M059J (cell line): Measurements from ENCODE around the gene PCBP4. TPM values are rescaled to one million over a fixed set of nuclear protein-coding genes. Genes with fewer than 3 reads are reported as not detected.

Experiments used
- DNase-seq: peaks from one replicate; pipeline ENCODE4 v3.0.0-alpha.2; 2012; ENCODE audit warnings: low read depth
- total RNA-seq: library from RNA; depleted of rRNA; stranded (reverse); fragments of >200 nt; shearing (Covaris generic); gene quantifications from 2 replicates; pipeline ENCODE4 v1.2.3, GENCODE V29; 2014; rRNA removed

Gene PCBP4
- 14.7 and 45.1 TPM in 2 replicates for total RNA-seq

DNA sequence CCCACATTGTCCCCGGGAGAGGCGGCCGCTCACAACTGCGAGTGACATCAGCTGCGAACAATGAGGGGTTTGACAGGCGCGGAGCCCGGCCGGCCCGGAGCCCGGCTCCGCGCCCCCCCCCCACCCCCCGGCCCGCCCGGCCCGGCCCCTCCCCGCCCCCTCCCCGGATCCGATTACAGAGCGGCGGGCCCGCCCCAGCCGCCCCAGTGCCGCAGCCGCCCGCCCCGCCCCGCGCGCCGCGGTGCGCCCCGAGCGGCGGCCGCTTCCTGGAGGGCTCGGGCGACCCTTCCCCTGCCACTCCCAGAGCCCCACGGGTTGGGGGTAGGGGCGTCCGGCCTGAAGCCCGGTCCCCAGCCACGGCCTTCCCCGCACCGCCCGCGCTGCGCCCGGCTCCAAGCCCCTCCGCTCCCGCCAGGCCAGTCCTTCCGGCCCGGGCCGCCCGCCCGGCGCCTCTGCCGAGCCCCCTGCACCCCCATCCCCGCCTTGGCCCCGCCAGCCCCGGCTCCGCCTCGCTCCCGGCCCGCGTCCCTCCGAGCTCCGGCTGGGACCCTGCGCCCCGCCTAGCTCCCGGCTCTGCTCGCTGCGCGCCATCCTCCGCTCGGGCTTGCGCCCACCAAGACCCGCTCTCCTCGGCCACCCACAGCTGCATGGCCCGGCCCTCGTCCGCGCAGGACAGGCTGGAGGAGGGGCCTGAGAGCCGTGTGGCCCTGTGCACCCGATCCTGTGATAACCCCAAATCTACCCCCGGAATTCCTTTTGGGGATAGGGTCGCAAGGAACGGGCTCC, at the start of gene PCBP4:
PCBP4 (minus strand) TSS at position 71 of the 786 bp plus-strand sequence. CDS start 6,214 bp downstream, outside the sequence.
- DNase-seq = peak; percentile 53

DNA sequence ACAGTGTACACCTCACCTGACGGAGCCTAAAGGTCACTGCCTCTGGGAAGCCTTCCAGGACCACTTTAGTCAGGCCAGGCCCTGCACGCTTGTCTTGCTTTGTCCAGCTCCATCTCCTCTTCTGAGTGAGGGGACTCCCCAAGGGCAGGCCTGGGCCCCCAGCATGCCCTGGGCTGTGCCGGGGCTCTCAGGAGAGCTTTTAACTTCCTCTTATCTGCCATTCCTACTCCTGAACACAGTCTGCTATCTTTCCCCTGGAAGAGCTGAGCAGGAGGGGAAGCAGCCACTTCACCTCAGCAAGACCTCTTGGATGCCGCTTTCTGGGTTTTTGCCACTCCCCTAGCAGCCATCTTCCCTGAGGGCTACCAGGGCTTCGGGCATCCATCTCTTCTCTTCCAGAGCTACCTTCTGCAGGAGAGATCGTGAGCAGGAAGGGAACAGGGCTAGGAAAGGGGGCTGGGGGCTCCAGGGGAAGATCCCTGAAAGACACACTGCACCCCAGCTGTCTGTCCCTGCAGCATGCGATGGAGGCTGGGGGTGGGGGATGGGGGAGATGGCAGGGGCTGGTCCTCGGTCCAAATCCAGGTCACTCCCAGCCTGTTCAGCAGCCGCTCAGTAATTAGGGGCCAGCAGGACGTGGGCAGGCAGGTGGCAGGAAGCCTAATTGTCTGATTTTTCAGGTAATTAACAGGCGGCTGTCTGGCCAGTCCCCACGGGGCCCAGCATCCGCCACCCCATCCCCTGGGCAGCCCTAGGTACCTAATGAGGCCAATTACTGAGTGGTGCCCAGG, 48.4 kb upstream of the PCBP4 start:
- DNase-seq = no peak

DNA sequence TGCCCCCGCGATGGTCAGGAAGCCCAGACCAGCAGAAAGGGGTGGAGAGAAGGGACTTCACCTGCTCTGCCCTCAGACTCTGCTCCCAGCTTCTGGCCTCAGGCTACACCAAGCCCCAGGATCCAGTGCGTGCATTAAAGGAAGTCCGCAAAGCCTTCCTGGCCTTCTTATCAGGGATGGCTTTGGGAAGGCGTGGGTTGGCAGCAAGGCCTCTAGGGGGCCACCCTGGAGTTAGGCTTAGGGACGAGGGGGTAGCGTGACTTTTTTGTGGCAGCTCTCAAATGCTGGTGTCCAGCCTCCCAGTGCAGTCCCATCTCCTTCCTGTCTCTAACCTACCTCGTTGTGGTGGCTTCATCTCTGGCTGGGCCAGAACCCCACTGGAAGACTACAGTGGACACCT, 47.4 kb upstream of the PCBP4 start:
- DNase-seq = peak; percentile 18

DNA sequence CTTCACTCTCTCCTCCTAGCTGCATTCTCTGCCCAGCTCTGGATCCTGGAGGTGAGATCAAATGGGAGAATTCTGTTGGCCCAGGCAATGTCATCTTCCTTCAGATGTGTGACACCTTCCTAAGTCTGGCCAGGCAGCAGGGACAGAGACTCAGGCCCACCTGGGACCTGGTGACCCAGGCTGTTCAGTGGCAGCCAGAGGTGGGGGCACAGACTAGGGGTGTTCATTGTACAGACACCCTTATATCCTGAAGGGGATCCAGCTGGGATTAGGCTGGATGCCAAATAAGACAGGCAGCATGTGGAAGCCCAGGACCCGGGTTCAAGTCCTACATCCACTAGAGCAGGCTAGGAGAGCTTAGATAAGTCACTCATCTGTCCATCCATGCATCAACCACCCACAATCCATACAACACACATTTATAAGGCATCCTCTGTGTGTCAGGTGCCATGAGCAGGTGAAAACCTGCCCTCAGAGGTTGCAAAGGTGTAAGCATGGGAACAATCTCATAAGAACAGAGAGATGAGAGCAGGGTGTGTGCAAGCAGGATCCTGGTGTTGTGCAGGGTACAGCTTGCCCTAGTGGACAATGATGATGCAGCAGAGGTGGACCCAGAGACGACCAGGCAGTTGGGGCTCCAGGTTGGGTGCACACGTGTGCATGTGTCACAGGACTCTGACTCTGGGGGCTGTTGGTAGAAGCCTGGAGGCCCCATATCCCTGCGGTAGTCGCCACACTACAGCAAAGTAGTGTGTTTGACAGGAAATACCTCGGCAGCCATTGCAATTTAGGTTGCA, 46.7 kb upstream of the PCBP4 start:
- DNase-seq = no peak

DNA sequence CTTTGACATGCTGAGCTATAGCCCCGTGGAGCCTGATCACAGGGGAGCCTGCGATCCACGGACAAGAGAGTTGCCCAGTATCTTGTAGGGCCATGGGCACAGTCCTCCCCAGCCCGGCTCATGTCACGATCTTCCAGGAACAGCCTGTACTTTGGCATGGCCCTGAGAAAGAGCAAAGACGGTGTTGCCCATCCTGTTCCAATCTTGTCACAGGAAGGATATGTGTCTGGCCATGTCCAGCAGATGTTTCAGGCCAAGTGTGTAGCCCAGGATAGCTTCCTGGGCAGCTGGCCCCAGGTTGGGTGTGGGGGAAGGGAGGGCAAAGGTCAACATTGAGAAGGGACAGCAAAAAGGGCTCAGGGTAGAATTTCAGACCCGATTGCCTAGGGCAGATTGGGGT, 45.4 kb upstream of the PCBP4 start:
- DNase-seq = no peak

DNA sequence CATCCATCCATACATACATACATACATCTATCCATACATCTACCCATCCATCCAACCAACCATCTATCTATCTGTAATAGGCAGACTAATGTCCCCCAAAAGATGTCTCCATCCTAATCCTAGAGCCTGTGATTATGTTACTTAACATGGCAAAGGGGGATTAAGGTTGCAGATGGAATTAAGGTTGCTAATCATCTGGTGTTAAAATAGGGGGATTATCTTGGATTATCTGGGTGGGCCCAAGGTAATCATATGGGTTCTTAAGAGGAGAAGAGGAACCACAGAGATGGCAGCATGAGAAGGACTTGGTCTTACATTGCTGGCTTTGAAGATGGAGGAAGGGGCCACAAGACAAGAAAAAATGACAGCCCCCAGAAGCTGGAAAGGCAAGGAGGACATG, 43.2 kb upstream of the PCBP4 start:
- no peak for DNase-seq

DNA sequence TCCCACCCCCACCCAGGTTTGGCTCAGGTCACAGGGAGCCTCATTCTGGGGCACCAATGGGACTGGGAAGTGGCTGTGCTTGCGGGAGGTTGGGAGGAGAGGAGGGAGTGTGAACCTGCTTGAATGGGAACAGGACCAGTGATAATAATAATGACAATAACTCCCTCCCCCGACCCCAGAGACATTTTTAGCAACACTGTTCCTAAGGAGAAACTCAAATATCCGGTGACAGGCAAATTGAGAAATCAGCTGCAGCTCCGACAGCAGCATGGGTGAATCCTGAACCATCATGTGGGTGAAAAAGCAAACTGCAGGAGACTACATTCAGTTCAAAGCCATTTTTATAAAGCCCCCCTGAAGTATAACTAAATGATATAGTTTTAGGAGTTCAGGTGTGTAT, 40.0 kb upstream of the PCBP4 start:
- no peak for DNase-seq

DNA sequence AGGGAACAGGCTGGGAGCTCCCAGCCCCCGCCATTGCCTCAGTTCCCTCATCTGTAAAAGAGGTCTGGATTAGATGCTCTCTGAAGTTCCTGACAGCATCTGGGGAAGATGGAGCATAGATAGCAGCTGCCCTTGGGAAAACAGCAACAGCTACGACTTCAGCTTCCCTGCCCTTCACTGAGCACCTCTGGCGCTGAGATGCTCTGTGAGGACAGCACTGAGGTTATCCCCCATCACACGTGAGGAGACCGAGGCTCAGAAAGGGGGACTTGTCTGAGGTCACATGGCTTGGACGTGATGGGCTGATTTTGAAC, 39.5 kb upstream of the PCBP4 start:
- DNase-seq = no peak

DNA sequence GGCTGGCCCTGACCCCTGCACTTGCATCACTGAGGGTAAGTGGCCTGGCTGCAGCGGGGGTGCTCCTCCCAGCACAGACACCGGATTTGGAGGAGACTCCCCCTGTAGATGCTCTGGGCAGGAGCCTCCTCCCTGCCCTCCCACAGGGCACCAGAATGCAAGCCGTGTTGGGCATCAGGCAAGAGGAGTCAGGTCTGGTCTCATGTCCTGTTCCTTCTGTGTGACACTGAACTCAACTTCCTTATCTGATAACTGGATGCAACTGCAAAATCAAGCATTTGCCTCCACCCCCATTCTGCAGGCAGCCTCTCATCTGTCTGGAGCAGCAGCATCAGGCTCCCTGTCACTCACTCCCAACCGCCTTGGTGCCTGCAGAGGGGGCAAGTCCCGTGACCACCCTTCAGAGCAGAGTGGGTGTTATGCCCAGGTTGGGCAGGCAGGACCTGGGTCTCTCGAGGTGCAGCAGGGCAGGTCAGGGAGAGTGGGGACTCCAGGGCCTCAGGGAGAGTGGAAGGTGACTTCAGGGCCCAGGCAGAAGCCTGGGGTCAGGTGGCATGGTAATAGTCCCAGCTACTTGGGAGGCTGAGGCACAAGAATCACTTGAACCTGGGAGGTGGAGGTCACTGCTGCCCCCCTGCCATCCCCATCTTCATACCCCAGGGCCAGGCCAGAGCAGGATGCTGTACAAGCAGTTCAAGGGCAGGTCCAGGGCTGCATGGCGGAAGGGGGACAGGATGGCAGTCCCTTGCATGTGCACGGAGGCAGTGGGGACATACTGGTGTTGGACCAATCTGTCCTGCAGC, 39.0 kb upstream of the PCBP4 start:
- no peak for DNase-seq

DNA sequence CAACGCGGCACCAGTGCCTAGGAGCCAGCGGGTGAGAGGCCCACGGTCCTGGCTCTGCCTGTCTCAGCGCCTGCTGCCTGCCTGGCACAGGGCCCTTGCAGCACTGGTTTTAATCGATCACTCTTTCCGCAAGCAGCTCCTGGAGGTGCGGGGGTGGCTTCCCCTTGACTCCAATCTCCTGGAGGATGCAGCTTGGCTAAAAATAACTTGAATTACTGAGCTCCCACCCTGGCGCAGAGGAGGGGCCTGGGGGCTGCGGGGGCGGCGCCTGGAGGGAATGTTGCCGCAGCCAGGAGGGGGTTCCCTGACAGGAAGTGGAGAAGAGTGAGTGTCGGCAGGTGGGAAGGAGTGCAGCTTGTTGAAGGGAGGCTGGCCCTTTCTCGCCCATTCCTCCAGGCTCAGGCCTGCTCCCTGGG, 38.3 kb upstream of the PCBP4 start:
- DNase-seq = no peak

DNA sequence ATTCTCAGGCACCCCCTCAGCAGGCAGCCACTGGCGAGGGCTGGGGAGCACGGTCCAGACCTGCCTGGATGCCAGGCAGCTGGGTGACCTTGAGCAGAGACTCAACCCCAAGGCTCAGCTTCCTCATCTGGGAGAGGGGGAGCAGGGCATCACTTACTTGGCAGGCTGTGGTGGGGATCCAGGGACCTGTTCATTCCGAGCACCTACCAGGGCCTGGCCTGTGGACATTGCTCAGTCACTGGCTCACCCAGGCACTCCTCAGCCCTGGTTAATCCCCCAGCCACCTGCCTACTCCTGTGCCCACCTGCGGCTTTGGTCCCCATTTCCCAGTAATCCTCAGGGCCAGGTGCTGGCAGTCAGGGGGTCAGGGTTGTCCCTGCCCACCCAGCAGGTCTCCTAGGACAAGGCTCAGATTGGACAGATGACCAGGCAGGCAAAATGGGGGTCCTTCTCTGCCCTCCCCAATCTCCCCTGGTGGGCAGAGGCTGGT, 37.7 kb upstream of the PCBP4 start:
- DNase-seq = no peak

DNA sequence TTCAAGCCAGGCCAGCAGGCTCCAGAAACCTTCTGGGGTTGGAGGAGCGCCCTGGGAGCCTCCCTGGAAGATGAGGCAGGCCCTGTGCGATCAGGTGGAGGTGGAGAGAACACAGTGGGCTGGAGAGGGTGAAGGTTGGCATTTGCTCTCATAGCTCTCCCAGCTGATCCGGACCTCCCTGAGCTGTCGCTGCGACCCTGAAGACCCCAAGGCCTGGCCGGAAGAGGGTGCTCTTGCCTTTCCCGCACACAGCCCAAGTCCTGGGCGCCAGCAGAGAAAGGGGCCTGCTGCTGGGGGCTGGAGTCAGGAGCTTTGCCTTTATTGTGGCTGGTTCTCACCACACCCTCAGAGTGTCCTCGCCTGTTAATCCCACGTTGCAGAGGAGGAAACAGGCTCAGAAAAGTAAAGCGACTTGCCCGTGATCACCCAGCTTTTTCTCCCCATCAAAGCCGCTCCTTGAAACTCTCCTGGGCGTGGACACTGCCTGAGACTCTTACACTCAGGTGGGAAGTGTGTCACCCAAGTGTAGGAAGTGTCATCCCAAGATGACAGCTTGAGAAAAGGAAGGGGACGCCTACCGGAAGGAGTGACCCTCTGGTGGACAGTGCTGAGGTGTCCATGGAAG, 37.0 kb upstream of the PCBP4 start:
- no peak for DNase-seq

DNA sequence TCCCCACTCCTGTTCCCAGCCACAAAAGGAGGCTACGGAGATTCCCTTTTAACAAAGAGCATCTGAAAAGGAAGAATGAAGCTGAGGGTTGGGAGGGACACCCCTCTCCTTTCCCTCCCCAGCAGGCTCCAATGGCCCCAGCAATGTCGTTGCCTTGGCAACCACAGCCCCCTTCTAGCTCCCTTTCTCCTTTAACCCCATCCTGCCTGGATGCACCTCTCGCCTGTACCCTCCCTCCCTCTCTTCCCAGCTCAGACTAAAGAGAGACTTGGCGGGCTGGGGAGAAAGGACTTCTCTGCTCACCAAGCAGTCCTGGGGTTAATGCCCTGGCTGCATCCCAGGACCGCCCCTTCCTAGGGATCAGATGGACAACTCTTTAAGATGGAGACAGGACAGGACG, 35.5 kb upstream of the PCBP4 start:
- no peak for DNase-seq

DNA sequence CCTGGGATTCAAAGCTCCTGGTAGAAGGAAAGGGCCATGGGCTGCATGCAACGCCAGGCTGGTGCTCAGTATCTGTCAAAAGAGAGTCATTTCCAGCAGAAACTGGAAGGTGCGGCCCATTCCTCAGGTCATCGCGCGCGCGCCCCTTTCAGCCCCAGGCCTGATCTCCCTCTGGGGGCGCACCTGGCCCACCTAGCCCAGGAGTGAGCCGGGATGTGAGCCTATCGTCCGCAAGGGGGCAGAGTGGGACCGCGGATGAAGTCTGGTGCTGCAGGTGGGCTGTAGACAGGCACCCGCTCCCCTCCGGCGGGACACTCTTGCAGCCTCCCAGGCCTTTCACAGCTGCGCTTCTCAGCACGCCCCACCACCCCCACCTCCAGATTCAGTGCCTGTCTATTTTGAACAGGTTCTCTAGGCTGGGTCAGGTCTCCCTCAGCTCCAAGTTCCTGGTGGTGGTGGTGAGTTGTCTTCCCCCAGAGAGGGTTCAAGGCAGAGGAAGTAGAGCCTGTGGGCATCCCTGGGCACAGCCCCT, 34.3 kb upstream of the PCBP4 start:
- DNase-seq = peak; percentile 51

DNA sequence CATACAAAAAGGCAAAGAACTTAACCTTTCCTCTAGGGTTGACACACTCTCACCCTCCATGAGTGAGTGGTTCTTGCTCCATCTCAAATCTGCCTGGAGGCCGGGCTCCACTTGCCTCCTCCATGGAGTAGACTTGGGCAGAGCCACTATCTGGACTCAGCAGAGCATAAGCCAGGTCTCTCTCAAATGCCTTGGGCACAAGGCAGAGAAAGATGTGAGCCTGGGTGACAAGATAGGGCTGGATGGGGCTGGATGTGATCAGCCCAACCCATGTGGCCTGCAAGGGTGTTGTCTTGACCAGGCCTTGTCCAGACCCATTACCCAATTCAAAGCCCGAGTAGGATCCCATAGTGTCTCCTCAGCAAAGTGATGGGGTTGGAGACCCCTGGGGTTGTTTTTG, 32.6 kb upstream of the PCBP4 start:
- DNase-seq = no peak

DNA sequence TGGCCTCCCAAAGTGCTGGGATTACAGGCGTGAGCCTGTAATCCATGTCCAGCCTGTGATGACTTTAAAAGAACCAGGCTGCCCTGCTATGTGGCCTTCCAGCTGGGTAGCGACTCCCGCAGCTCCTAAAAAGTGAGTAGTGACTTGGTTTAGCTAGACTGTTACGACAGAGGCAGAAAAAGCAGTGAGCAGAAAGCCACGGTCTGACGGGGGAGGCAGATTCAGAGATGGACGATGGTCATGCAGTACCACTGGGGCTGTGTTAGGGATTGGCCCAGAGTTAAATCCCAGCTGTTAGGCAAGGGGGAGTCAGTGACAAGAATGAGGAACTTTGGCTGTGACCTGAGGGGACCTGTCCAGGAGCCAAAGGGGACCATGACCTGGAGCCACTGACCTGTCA, 31.5 kb upstream of the PCBP4 start:
- DNase-seq = no peak

DNA sequence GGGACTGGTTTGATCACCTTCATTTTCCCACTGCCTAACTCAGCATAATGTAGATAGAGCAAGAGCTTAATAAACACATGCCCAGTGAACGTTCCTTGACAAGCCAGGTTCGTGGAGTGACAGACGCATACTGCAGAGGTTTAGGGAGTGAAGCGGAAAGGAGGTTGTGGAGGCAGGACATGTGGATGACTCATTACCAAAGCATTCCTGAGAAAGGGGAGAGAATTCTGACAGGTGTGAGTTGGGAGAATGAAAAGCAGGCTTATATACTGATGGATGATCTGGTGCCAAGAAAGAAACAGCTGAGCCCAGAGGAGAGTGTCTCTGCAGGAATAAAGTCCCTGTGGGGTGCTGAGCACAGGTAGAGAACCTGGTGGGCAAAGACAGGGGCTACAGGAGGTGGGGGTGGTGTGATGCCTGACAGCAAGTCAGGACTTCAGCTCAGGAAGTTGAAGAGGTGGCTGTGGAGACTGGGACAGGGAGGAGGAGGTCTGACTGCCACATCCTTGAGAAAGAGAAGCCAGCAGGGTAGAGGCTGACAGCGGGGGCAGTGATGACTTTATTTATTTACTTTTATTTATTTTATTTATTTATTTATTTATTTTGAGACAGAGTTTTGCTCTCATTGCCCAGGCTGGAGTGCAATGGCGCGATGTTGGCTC, 30.8 kb upstream of the PCBP4 start:
- peak; percentile 71 for DNase-seq

DNA sequence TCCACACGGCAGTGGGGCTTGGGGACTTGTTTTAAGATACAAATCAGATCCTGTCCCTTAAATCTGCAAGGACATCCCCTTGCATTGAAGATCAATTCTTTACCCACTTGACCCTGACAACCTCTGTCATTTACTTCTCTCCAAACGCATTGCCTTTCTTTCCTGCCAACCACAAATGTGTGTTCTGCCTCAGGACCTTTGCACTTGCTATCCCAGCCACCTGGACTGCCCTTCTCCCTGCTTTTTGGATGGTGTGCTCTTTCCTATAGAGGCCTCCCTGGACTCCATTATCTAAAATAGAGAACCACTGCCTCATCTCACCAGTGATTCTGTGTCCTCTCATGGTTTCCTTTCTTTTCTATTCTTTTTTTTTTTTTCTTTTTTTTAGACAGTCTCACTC, 29.9 kb upstream of the PCBP4 start:
- no peak for DNase-seq

DNA sequence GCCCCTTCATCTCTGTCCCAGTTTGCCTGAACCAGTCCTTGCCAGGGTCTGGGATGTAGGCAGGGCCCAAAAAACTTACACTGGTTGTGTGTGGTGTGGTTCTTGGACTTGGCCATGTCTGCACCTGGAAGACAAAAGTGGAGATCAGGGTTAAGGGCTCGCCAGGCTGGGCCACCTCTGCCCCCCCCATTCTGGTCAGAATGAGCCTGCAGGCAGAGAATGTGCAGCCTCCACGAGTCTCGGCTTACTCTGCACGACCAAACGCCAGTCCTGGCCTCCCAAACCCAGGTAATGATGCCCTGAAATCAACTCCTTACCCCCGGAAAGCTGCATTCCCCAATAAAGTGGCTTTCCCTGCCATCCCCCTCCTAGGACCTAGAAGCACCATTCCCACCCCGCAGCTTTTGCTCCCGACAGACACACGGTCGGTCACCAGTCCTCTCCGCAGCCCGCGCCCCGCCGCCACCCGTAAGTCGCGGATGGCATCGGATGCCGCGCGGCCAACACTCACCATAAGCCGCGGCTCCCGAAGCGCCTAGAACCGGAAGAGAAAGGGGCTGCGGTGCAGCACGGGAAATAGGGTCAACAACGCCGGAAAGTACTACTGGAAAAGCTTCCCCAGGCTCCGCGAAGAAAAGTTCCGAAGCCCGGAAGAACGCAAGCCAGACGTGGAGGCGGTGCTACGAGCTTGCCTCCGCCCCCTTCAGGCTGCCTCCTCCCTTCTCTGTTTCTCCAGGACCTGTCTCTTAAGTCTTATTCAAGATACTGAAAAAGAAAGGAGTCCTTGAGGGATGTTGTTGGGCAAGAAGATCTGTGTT, 28.3 kb upstream of the PCBP4 start, which contains the start of gene RPL29:
RPL29 (minus strand) TSS at position 550 of the 818 bp plus-strand sequence; CDS start at position 116, 434 bp downstream.
- DNase-seq = peak; percentile 88
